Renal cortical epithelial cell (primary cell): ENCODE measurements around the gene METRNL. TPM values are rescaled to one million over a fixed set of nuclear protein-coding genes. Genes with fewer than 3 reads are reported as not detected.
A peak's percentile ranks its signal among the peaks of the same experiment; 100 is the strongest.
"Not testable (repeated sequence)": the region's sequence is repeated elsewhere in the genome, so short reads cannot be mapped to it uniquely, and the experiment has no call there.

Experiments
- DNase-seq: peaks from one replicate; pipeline ENCODE4 v3.0.0-alpha.2; 2011; ENCODE audit warnings: low read depth
- total RNA-seq: library from RNA; depleted of rRNA; stranded (reverse); fragments of >200 nt; gene quantifications from 2 replicates; pipeline ENCODE4 v1.2.3, GENCODE V29; 2014

Gene METRNL
- total RNA-seq, 1 donor from 2014 or later, result 88.6 TPM

GRCh38 chr17:83106056-83106588 lies 26.7 kb downstream of the METRNL start:
- DNase-seq, result no peak

GRCh38 chr17:83106913-83107655 lies 27.7 kb downstream of the METRNL start:
- DNase-seq, result no peak

GRCh38 chr17:83107656-83108048 lies 28.2 kb downstream of the METRNL start:
- DNase-seq, result no peak

GRCh38 chr17:83108709-83109108 lies 29.3 kb downstream of the METRNL start:
- DNase-seq, result no peak

GRCh38 chr17:83109386-83109785 lies 30.0 kb downstream of the METRNL start:
- no peak for DNase-seq

- DNase-seq, result peak; percentile 91
Measured at GRCh38 chr17:83109793-83110645, 30.6 kb downstream of the METRNL start.

- no peak for DNase-seq
Measured at GRCh38 chr17:83110735-83111134, 31.3 kb downstream of the METRNL start.

- no peak for DNase-seq
Measured at GRCh38 chr17:83111516-83112282, 32.3 kb downstream of the METRNL start.

GRCh38 chr17:83113381-83113780 lies 34.0 kb downstream of the METRNL start:
- DNase-seq, result no peak

- no peak for DNase-seq
Measured at GRCh38 chr17:83113792-83114191, 34.4 kb downstream of the METRNL start.

- DNase-seq, result no peak
Measured at GRCh38 chr17:83114706-83115105, 35.3 kb downstream of the METRNL start.

GRCh38 chr17:83115202-83115651 lies 35.8 kb downstream of the METRNL start:
- no peak for DNase-seq

GRCh38 chr17:83115832-83116231 lies 36.4 kb downstream of the METRNL start:
- DNase-seq, result no peak

GRCh38 chr17:83116311-83116771 lies 36.9 kb downstream of the METRNL start:
- no peak for DNase-seq

- no peak for DNase-seq
Measured at GRCh38 chr17:83116783-83117555, 37.6 kb downstream of the METRNL start.

- DNase-seq, result no peak
Measured at GRCh38 chr17:83117583-83117982, 38.2 kb downstream of the METRNL start.

- no peak for DNase-seq
Measured at GRCh38 chr17:83118071-83118841, 38.8 kb downstream of the METRNL start.

- no peak for DNase-seq
Measured at GRCh38 chr17:83119987-83120864, 40.8 kb downstream of the METRNL start.

- not testable (repeated sequence) for DNase-seq
Measured at GRCh38 chr17:83121473-83121872, 42.1 kb downstream of the METRNL start.
